SK-N-SH (cell line): ENCODE data around the gene BCL7B. TPM values are rescaled to one million over a fixed set of nuclear protein-coding genes. Genes with fewer than 3 reads are reported as not detected.

Source experiments
- CTCF ChIA-PET: fragments of 300-600, 350-600 bp; formaldehyde crosslinking; extraction: SDS; loops from one replicate; lab custom pipeline; 2021; lab: Yijun Ruan, JAX
- POLR2A ChIA-PET: fragments of 350-600 bp; sonication (Branson Sonifier 250); formaldehyde crosslinking; extraction: SDS; loops from one replicate; lab custom pipeline; 2020; ENCODE audit warnings: antibody characterized with exemption, inconsistent platforms; lab: Yijun Ruan, JAX
- DNase-seq: peaks from one replicate; pipeline ENCODE4 v3.0.0; 2012
- H2AFZ ChIP-seq: fragments of 200-600 bp; sonication (generic); 2 replicates; pipeline ENCODE4 v1.8.1; 2016; ENCODE audit warnings: antibody characterized with exemption, mild to moderate bottlenecking, low read depth
- H3F3A ChIP-seq: fragments of 200-600 bp; sonication (generic); replicated peaks from 2 replicates; pipeline ENCODE3; 2016; ENCODE audit warnings: antibody characterized with exemption, mild to moderate bottlenecking; ENCODE audit not compliant: insufficient read depth
- H3K27ac ChIP-seq, 2 experiments: fragments of 200-500 bp in 1 of 2; fragments of 200-600 bp in 1 of 2; sonication (Bioruptor generic) in 1 of 2; sonication (generic), shearing (Covaris generic) in 1 of 2; 2 replicates each; pipeline versions ENCODE4 v1.5.1 to v1.6.1; 2014 to 2016; ENCODE audit warnings: low read depth in 2 of 2, inconsistent platforms in 1 of 2, low read length in 1 of 2, mild to moderate bottlenecking in 1 of 2, mixed read lengths in 1 of 2
- H3K27me3 ChIP-seq: fragments of 200-600 bp; sonication (generic), shearing (Covaris generic); 2 replicates; pipeline ENCODE4 v1.6.1; 2016; ENCODE audit warnings: mixed run types; ENCODE audit not compliant: insufficient read depth
- H3K36me3 ChIP-seq, 2 experiments: fragments of 200-500 bp in 1 of 2; fragments of 200-600 bp in 1 of 2; sonication (Bioruptor generic) in 1 of 2; sonication (generic) in 1 of 2; replicated peaks in 1 of 2; 2 replicates each; pipeline versions ENCODE3 to v1.5.1; 2014 to 2016; ENCODE audit warnings: low read length in 1 of 2, mild to moderate bottlenecking in 1 of 2; ENCODE audit not compliant: insufficient read depth in 2 of 2, control insufficient read depth in 1 of 2
- H3K4me1 ChIP-seq, 2 experiments: fragments of 200-500 bp in 1 of 2; fragments of 200-600 bp in 1 of 2; sonication (Bioruptor generic) in 1 of 2; sonication (generic), shearing (Covaris generic) in 1 of 2; 2 replicates each; pipeline versions ENCODE4 v1.5.1 to v1.6.1; 2014 to 2016; ENCODE audit warnings: low read depth in 1 of 2, low read length in 1 of 2, mixed run types in 1 of 2; ENCODE audit not compliant: insufficient read depth in 2 of 2, control insufficient read depth in 1 of 2
- H3K4me2 ChIP-seq: fragments of 200-600 bp; sonication (generic), shearing (Covaris generic); 2 replicates; pipeline ENCODE4 v1.6.1; 2017; ENCODE audit warnings: mixed run types
- H3K4me3 ChIP-seq, 2 experiments: fragments of 200-500 bp in 1 of 2; fragments of 200-600 bp in 1 of 2; sonication (Bioruptor generic) in 1 of 2; sonication (generic), shearing (Covaris generic) in 1 of 2; 2 replicates each; pipeline versions ENCODE4 v1.5.1 to v1.8.1; 2014 to 2016; ENCODE audit warnings: low read depth in 2 of 2, inconsistent platforms in 1 of 2, low read length in 1 of 2, mild to moderate bottlenecking in 1 of 2, mixed read lengths in 1 of 2, moderate library complexity in 1 of 2
- H3K79me2 ChIP-seq: fragments of 200-600 bp; sonication (generic); 2 replicates; pipeline ENCODE4 v1.8.1; 2017; ENCODE audit warnings: mild to moderate bottlenecking; ENCODE audit not compliant: insufficient read depth
- H3K9ac ChIP-seq: fragments of 200-600 bp; sonication (generic); 2 replicates; pipeline ENCODE4 v1.6.1; 2017; ENCODE audit warnings: mixed run types
- H3K9me2 ChIP-seq: fragments of 200-600 bp; sonication (generic); 2 replicates; pipeline ENCODE4 v1.6.1; 2017; ENCODE audit warnings: mixed run types
- H3K9me3 ChIP-seq: fragments of 200-600 bp; sonication (generic); 2 replicates; pipeline ENCODE4 v1.6.1; 2017; ENCODE audit warnings: mixed run types, mild to moderate bottlenecking, moderate library complexity
- H4K20me1 ChIP-seq: fragments of 200-600 bp; sonication (generic); 2 replicates; pipeline ENCODE4 v1.6.1; 2017; ENCODE audit warnings: mild to moderate bottlenecking, mixed run types; ENCODE audit not compliant: insufficient read depth
- CHD2 ChIP-seq: fragments of 150-350 bp; IDR thresholded peaks from 2 replicates; pipeline ENCODE4 v1.6.1; 2018; ENCODE audit warnings: low read length; ENCODE audit not compliant: partially characterized antibody
- CTCF ChIP-seq: fragments of 200-600 bp; sonication (generic); IDR thresholded peaks from 2 replicates; pipeline ENCODE4 v1.6.1; 2017; ENCODE audit warnings: antibody characterized with exemption, mild to moderate bottlenecking, moderate library complexity
- EP300 ChIP-seq, 2 experiments: IDR thresholded peaks; 2 replicates each; pipeline versions ENCODE4 v1.4.0 to v1.6.1; 2012; ENCODE audit warnings: borderline replicate concordance in 1 of 2, low read depth in 1 of 2, low read length in 1 of 2
- EZH2phosphoT487 ChIP-seq: fragments of 200-600 bp; sonication (generic); IDR thresholded peaks from 2 replicates; pipeline ENCODE4 v1.6.1; 2017; ENCODE audit warnings: low read depth, mixed run types, mild to moderate bottlenecking, antibody characterized with exemption, moderate library complexity, borderline replicate concordance
- FOSL2 ChIP-seq: IDR thresholded peaks from 2 replicates; pipeline ENCODE4 v1.4.0; 2012; ENCODE audit warnings: low read depth, mild to moderate bottlenecking, moderate library complexity, borderline replicate concordance
- FOXJ3 ChIP-seq: sonication (generic); formaldehyde crosslinking; IDR thresholded peaks from 2 replicates; pipeline ENCODE4 v1.5.1; 2020; ENCODE audit warnings: mild to moderate bottlenecking, missing genetic modification reagents
- GABPA ChIP-seq: IDR thresholded peaks from 2 replicates; pipeline ENCODE4 v1.4.0; 2012; ENCODE audit warnings: low read depth, mild to moderate bottlenecking
- GATA2 ChIP-seq: sonication (generic); formaldehyde crosslinking; IDR thresholded peaks from 2 replicates; pipeline ENCODE4 v1.5.0; 2020; ENCODE audit warnings: mild to moderate bottlenecking, missing genetic modification reagents
- IRF3 ChIP-seq: fragments of 150-350 bp; IDR thresholded peaks from 2 replicates; pipeline ENCODE4 v1.6.1; 2016; ENCODE audit warnings: mild to moderate bottlenecking, low read depth, low read length
- JUND ChIP-seq: IDR thresholded peaks from 2 replicates; pipeline ENCODE4 v1.4.0; 2012
- MXI1 ChIP-seq: IDR thresholded peaks from 2 replicates; pipeline ENCODE4 v1.6.1; 2012; ENCODE audit warnings: mild to moderate bottlenecking, low read depth, low read length, improper control_type of control experiment
- NFIC ChIP-seq: IDR thresholded peaks from 2 replicates; pipeline ENCODE4 v1.4.0; 2012; ENCODE audit warnings: borderline replicate concordance
- NRF1 ChIP-seq: IDR thresholded peaks from 2 replicates; pipeline ENCODE4 v1.6.1; 2012; ENCODE audit warnings: low read depth, mild to moderate bottlenecking, low read length
- PBX3 ChIP-seq: IDR thresholded peaks from 2 replicates; pipeline ENCODE4; 2012
- POLR2AphosphoS5 ChIP-seq: IDR thresholded peaks from 2 replicates; pipeline ENCODE4 v1.6.1; 2012; ENCODE audit warnings: low read depth, low read length
- RCOR1 ChIP-seq: fragments of 150-350 bp; IDR thresholded peaks from 2 replicates; pipeline ENCODE4 v1.6.1; 2017; ENCODE audit warnings: antibody characterized with exemption, low read length
- REST ChIP-seq: IDR thresholded peaks from 2 replicates; pipeline ENCODE4 v1.6.1; 2012; ENCODE audit warnings: mild to moderate bottlenecking, low read depth, low read length, moderate library complexity
- RXRA ChIP-seq: IDR thresholded peaks from 2 replicates; pipeline ENCODE4 v1.4.0; 2012; ENCODE audit warnings: low read depth, mild to moderate bottlenecking, borderline replicate concordance
- SIN3A ChIP-seq: IDR thresholded peaks from 2 replicates; pipeline ENCODE4 v1.6.1; 2012; ENCODE audit warnings: low read depth, mild to moderate bottlenecking, low read length, moderate library complexity, borderline replicate concordance
- TCF12 ChIP-seq: IDR thresholded peaks from 2 replicates; pipeline ENCODE4 v1.4.0; 2012
- USF2 ChIP-seq: fragments of 150-350 bp; IDR thresholded peaks from 2 replicates; pipeline ENCODE4 v1.6.1; 2017; ENCODE audit warnings: antibody characterized with exemption, low read length, low read depth, borderline replicate concordance
- WGBS: methylation state at CpG from one replicate; pipeline ENCODE4 v1.1.6; 2017; ENCODE audit warnings: low lambda C conversion rate; 5-methylcytosine and 5-hydroxymethylcytosine counted together
- polyA plus RNA-seq, 3 experiments: library from polyadenylated mRNA; depleted of rRNA; stranded (reverse); fragments of >200 nt; gene quantifications; 2 replicates each; pipeline ENCODE4 v1.2.3, GENCODE V29; 2012
- TF ChIP-seq, protein P1 (sequence below): IDR thresholded peaks from 2 replicates; pipeline ENCODE4 v1.4.0; 2012; ENCODE audit warnings: low read depth

Gene BCL7B
- polyA plus RNA-seq, 1 of the 3 experiments (the other 2 are of a cell fraction) = 114 TPM

GRCh38 chr7:73504017-73504416 is 53.5 kb downstream of the BCL7B start:
- TF ChIP-seq SIN3A (no peak), REST (no peak), GATA2 (peak; percentile 60), NFIC (no peak), MXI1 (peak; percentile 51; the same call in 1 of the 2 replicates), USF2 (no peak), NRF1 (no peak), RXRA (no peak), PBX3 (peak; percentile 38; the same call in 1 of the 2 replicates), CHD2 (no peak), RCOR1 (no peak), CTCF (no peak), JUND (no peak), FOXJ3 (CRISPR knock-in tag) (no peak), EP300 (IDR thresholded peaks at IDR 0.05; ENCODE audit: borderline replicate concordance in 1 of 2, low read depth in 1 of 2, low read length in 1 of 2) (peak in 1 of 2 experiments; percentile 68; a peak in 2 of 4 replicates), POLR2AphosphoS5 (no peak; the same call in 1 of the 2 replicates), TCF12 (0 out of 2 replicates have a peak, but pooled peaks have one; percentile 24), IRF3 (no peak), EZH2phosphoT487 (no peak), FOSL2 (no peak), GABPA (no peak)
- TF ChIP-seq, protein P1, sequence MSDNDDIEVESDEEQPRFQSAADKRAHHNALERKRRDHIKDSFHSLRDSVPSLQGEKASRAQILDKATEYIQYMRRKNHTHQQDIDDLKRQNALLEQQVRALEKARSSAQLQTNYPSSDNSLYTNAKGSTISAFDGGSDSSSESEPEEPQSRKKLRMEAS = no peak
- no peaks in the 10 kb centered on the region for H3K27me3 ChIP-seq
- DNase-seq = peak; percentile 55
- H3K79me2 ChIP-seq = peaks cover 99% of the 10 kb centered on the region
- H3K4me2 ChIP-seq = no peak overlapping the region
- CTCF ChIA-PET = interaction anchor here (0.7 to 2.4 kb wide), 3 partner anchors 17 to 121 kb away, joined by 4 to 11 read pairs (median 8); no protein-coding TSS in a partner anchor
- 0 out of 4 replicates have a peak overlapping the region, but pooled peaks of 1 of the 2 experiments have one; percentile 2 for H3K27ac ChIP-seq
- H3K9me2 ChIP-seq = no peaks in the 10 kb centered on the region
- POLR2A ChIA-PET = no interaction called here
- no peak overlapping the region for H3K9ac ChIP-seq
- H3K9me3 ChIP-seq = no peaks in the 10 kb centered on the region
- no peaks in the 10 kb centered on the region for H3K4me1 ChIP-seq
- H3F3A ChIP-seq = peaks cover 14% of the 10 kb centered on the region
- H2AFZ ChIP-seq = no peak overlapping the region
- no peak overlapping the region for H3K4me3 ChIP-seq
- peaks cover 57 to 90% of the 10 kb centered on the region in 2 experiments for H3K36me3 ChIP-seq
- 91% methylated on average over 2 of the region's 2 CpGs for WGBS
- peaks cover 59% of the 10 kb centered on the region for H4K20me1 ChIP-seq
